ENCODE results near the gene TTC3. TPM values are rescaled to one million over a fixed set of nuclear protein-coding genes. Genes with fewer than 3 reads are reported as not detected.

Gene TTC3
- total and polyA plus RNA-seq, 2 of the 13 experiments (the other 11 are each of a cell fraction or from before 2014, with no cell fraction given): 55.7 to 108 TPM

- no TSS peak for BruUV-seq (replicated peaks)
- H3K27ac ChIP-seq (ENCODE audit: extremely low read length, insufficient read depth, low read length): no peak overlapping the region
- H3K9ac ChIP-seq (ENCODE audit: insufficient read depth, low read depth, low read length): no peak overlapping the region
- no peaks in the 10 kb centered on the region for H3K36me3 ChIP-seq (replicated peaks in 1 of 2; ENCODE audit: control insufficient read depth in 1 of 2, insufficient read depth in 2 of 2, low read length in 2 of 2)
- whole genome bisulfite sequencing (ENCODE audit: low lambda C conversion rate): 41% methylated on average over 5 of the region's 5 CpGs
- no peak overlapping the region for H3K4me2 ChIP-seq (ENCODE audit: low read depth, low read length)
- no peak for ATAC-seq
- H3K9me3 ChIP-seq (ENCODE audit: low read length): peaks cover 5% of the 10 kb centered on the region; the same call in 1 of the 2 replicates
- intact Hi-C loops (cut with micrococcal nuclease; ENCODE audit: unreplicated experiment) (no loop called here), in situ Hi-C loops (cut with HindIII; ENCODE audit: extremely low pct_ligation_motif_present, low pct_unique_long_range_greater_than_20kb) (no loop called here)
- CTCF ChIA-PET (ENCODE audit: low intra/inter-chr PET ratio, low total read pairs): no interaction called here
- no peaks in the 10 kb centered on the region for H4K20me1 ChIP-seq (ENCODE audit: insufficient read depth, low read length)
- no peaks in the 10 kb centered on the region for H3K27me3 ChIP-seq (ENCODE audit: control insufficient read depth in 1 of 2, insufficient read depth in 2 of 2, low read length in 2 of 2)
- POLR2A ChIA-PET: interaction anchor here (1.9 kb wide), 1 partner anchor 13 kb away, joined by 10 read pairs; the partner anchor contains the start of gene PIGP
- H3K79me2 ChIP-seq (ENCODE audit: insufficient read depth, low read length): no peaks in the 10 kb centered on the region
- no peak for DNase-seq (ENCODE audit: low spot score)
- H3K4me3 ChIP-seq (replicated peaks in 1 of 3; ENCODE audit: insufficient read depth in 1 of 3, low read depth in 2 of 3, low read length in 3 of 3): no peak overlapping the region
- TF ChIP-seq PHF21A (CRISPR knock-in tag; IDR thresholded peaks at IDR 0.05): no peak
- H2AFZ ChIP-seq (ENCODE audit: low read length): no peak overlapping the region
- peaks cover 44% of the 10 kb centered on the region for H3K4me1 ChIP-seq (ENCODE audit: insufficient read depth, low read length)
- FAIRE-seq: no peak
Observed at GRCh38 chr21:37059181-37059580, 13.9 kb upstream of the TTC3 start.

GRCh38 chr21:37060296-37060695 is 12.8 kb upstream of the TTC3 start:
- H3K4me1 ChIP-seq (ENCODE audit: insufficient read depth, low read length): peaks cover 33% of the 10 kb centered on the region
- H2AFZ ChIP-seq (ENCODE audit: low read length): no peak overlapping the region
- peaks cover 5% of the 10 kb centered on the region; the same call in 1 of the 2 replicates for H3K9me3 ChIP-seq (ENCODE audit: low read length)
- 10% methylated on average over 1 of the region's 1 CpG for WGBS (ENCODE audit: low lambda C conversion rate)
- H3K27ac ChIP-seq (ENCODE audit: extremely low read length, insufficient read depth, low read length): no peak overlapping the region
- no peaks in the 10 kb centered on the region for H4K20me1 ChIP-seq (ENCODE audit: insufficient read depth, low read length)
- H3K27me3 ChIP-seq (ENCODE audit: control insufficient read depth in 1 of 2, insufficient read depth in 2 of 2, low read length in 2 of 2): no peaks in the 10 kb centered on the region
- in situ Hi-C loops (cut with HindIII; ENCODE audit: extremely low pct_ligation_motif_present, low pct_unique_long_range_greater_than_20kb): no loop called here
- H3K4me2 ChIP-seq (ENCODE audit: low read depth, low read length): no peak overlapping the region
- peak; percentile 79 for FAIRE-seq
- CTCF ChIA-PET (ENCODE audit: low intra/inter-chr PET ratio, low total read pairs): no interaction called here
- POLR2A ChIA-PET: interaction anchor here (0.6 to 1.9 kb wide), 5 partner anchors 9 to 73 kb away, joined by 3 to 10 read pairs (median 3); partner anchors contain the start of gene PIGP
- H3K36me3 ChIP-seq (replicated peaks in 1 of 2; ENCODE audit: control insufficient read depth in 1 of 2, insufficient read depth in 2 of 2, low read length in 2 of 2): no peaks in the 10 kb centered on the region
- no peak overlapping the region for H3K4me3 ChIP-seq (replicated peaks in 1 of 3; ENCODE audit: insufficient read depth in 1 of 3, low read depth in 2 of 3, low read length in 3 of 3)
- H3K9ac ChIP-seq (ENCODE audit: insufficient read depth, low read depth, low read length): no peak overlapping the region
- H3K79me2 ChIP-seq (ENCODE audit: insufficient read depth, low read length): no peaks in the 10 kb centered on the region
- peak; percentile 98 for ATAC-seq
- no TSS peak for BruUV-seq (replicated peaks)
- peak; percentile 89 for DNase-seq (ENCODE audit: low spot score)
- intact Hi-C loops (cut with micrococcal nuclease; ENCODE audit: unreplicated experiment): no loop called here
- TF ChIP-seq NFIC (IDR thresholded peaks at IDR 0.05; ENCODE audit: low read length) (no peak), ZNF343 (CRISPR knock-in tag; IDR thresholded peaks at IDR 0.05) (no peak), MAFF (IDR thresholded peaks at IDR 0.05; ENCODE audit: low read depth, low read length) (peak; percentile 36; the same call in 1 of the 2 replicates), TFE3 (CRISPR knock-in tag; IDR thresholded peaks at IDR 0.05) (no peak), HNF4G (IDR thresholded peaks at IDR 0.05; ENCODE audit: borderline replicate concordance, low read depth, low read length) (peak; percentile 10; the same call in 1 of the 2 replicates), HNF4G (CRISPR knock-in tag; IDR thresholded peaks at IDR 0.05; ENCODE audit: borderline replicate concordance, low read depth) (no peak), ZNF556 (CRISPR knock-in tag; IDR thresholded peaks at IDR 0.05; ENCODE audit: borderline replicate concordance) (no peak), ZNF468 (CRISPR knock-in tag; IDR thresholded peaks at IDR 0.05) (no peak), MAFK (conservative IDR thresholded peaks at IDR 0.05 in 1 of 2, IDR thresholded peaks at IDR 0.05 in 1 of 2; ENCODE audit: low read length in 2 of 2) (no peak; a peak in 1 of 4 replicates), THAP7 (CRISPR knock-in tag; IDR thresholded peaks at IDR 0.05) (no peak), ZMAT3 (CRISPR knock-in tag; conservative IDR thresholded peaks at IDR 0.05) (no peak), ZNF670 (CRISPR knock-in tag; IDR thresholded peaks at IDR 0.05; ENCODE audit: borderline replicate concordance) (no peak), CBX2 (IDR thresholded peaks at IDR 0.05; ENCODE audit: low read depth, low read length) (no peak), CBX2 (CRISPR knock-in tag; IDR thresholded peaks at IDR 0.05; ENCODE audit: low read depth) (no peak), ZNF740 (CRISPR knock-in tag; IDR thresholded peaks at IDR 0.05) (no peak), PHB2 (IDR thresholded peaks at IDR 0.05; ENCODE audit: partially characterized antibody) (no peak), FOXA1 (IDR thresholded peaks at IDR 0.05) (no peak), FOXA1 (CRISPR knock-in tag; IDR thresholded peaks at IDR 0.05) (peak; percentile 96)

Measured in HepG2 (cell line).